ENCODE data around the gene GPRC5A.

GPRC5A gene

DNA sequence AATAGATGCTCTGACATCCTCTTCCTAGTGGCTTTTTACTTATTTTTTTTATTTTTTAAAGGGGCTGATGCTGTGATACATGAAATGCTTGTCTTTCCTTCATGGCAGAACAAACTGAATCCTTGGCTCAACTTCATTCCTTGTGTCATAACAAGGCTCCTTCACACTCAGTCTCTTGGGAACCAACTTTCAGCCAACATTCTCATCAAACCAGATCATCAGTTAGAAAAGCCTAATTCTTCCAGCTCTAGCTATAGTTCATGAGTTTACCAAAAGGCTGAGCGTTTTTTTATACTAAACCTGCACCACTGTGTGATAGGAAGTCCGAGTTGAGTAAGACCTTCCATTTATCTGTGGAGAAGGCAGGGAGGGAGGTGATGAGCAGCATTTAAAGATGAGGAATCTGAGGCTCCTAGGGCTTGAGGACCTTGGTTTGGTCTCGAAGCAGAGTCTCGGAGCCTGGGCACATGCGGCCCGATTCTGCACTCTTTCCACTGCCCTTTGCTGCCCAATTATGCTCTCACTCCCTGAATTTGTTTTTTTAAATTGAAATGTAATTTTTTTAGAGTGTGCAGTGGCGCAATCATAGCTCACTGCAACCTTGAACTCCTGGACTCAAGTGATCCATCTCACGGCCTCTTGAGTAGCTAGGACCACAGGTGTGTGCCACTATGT is 52.4 kb downstream of the GPRC5A start:
- no peak for DNase-seq

DNA sequence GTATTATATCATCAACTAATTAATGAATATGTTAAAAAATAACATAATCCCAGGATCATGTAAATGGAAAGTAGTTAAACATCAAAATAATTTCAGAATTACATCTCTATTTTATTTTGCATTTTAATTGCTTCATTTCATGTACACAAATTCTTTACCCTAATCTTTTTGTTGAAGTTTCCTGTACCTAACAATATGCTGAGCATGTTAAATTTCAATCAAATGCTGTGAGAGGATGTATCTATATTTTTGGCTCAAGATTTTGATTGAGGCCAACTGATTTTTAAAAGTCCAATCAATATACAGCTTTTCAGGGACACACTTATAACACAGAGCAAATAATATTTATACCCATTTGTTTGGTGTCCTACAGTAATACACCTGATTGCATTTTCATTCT is 54.2 kb downstream of the GPRC5A start:
- no peak for DNase-seq

DNA sequence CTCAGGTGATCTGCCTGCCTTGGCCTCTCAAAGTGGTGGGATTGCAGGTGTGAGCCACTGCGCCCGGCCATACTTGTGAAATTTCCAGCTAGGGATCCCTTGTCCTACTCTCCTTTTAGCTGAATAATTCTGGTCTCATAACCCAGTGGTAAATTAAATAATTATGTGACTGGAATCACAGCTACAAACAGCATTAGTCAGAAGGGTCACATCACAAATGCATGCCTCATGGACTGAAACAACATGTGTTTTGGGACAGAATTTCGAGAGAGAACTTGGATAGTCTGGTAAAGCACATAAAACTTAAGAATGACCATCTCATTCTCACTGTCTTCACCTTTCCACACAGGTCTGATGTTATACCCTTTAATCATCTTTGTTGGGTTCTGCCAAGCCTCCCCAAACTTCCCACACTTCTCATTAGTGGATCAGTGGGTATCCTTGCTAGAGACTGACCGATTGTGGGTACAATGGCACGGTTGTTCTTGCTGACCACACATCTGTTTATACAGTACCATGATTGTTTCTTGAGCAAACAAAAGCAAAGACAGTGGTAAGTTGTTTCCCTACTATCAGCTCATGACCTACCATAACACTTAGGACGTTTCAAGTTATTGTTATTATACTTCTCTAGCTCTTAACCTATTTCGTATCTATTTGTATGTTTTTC is 55.5 kb downstream of the GPRC5A start:
- no peak for DNase-seq

DNA sequence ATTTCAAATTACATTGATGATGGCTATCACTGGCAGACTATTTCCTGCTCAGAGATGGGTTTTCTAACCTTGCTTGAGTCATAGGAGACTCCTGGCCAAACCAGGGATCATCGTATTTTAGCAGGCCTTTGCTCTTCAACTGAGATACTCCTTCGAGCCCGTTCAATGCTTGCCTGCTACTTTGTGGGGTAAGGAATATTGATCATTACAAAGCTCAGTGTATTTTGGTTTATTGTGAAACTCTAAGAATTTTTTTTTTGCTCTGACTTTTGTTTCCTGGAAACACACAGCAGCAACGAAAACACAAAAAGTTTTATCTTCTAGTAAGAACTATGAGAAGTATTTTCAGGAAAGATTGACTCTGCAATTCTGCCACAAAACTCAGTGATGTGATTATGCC is 56.5 kb downstream of the GPRC5A start:
- DNase-seq = no peak

DNA sequence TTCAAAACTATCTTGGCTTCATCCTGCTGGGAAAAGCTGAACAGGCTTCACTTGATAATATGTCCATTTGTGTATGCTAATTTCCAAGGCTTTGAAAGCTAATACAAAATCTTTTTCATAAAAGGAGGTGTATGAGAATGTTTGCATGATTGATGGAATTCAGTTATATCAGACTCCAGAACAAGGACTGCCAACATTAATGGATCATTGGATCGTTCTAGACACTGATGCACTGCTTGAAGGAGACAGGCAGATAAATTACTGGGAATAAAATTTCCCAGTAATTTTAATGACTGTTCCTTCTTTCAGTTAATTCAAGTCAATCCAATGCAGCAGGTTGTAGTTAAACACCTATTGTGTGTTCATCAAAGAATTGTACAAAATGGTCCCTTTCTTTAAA is 60.1 kb downstream of the GPRC5A start:
- no peak for DNase-seq

DNA sequence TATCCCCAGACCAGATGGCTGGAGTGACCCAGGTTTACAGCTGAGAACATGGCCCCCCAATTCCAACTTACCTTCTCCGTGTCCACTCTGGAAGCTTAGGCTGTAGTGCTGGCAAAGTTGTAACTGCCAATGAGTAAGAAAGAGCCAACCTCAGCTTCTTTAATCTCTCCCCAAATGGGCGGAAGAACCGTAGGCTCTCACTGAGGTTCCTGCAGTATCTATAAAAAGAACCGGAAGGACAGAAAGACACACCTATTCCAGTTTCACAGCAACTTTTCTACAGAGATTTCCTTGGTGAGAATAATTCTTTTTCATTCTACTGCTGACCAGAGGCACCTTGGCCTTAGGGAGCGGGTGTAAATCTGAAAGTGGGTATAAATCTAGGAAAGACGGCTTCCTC is 60.7 kb downstream of the GPRC5A start, which contains the start of gene GPRC5D:
Gene GPRC5D, minus strand, starts transcription at position 135 of the 400 bp plus-strand sequence. CDS start 1,786 bp downstream, outside the sequence.
- no peak for DNase-seq

DNA sequence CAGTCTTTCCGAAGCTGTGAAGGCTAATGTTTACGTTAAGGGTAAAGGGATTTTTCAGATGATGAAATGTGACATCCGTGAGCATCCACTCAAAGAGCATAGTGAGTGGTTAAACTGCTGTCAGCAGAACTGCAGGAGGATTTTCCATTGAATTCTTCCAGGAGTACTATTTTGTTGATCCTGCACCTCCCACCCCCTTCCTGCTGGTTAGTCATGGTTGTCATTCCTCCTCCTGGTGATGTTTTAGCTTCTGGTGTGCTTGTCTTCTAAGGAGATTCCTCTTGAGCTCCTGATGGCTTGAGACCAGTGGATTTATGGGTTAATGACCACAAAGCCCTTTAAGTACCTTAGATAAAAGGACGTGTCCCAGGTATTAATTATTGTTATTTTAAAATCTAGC is 63.0 kb downstream of the GPRC5A start:
- no peak for DNase-seq

DNA sequence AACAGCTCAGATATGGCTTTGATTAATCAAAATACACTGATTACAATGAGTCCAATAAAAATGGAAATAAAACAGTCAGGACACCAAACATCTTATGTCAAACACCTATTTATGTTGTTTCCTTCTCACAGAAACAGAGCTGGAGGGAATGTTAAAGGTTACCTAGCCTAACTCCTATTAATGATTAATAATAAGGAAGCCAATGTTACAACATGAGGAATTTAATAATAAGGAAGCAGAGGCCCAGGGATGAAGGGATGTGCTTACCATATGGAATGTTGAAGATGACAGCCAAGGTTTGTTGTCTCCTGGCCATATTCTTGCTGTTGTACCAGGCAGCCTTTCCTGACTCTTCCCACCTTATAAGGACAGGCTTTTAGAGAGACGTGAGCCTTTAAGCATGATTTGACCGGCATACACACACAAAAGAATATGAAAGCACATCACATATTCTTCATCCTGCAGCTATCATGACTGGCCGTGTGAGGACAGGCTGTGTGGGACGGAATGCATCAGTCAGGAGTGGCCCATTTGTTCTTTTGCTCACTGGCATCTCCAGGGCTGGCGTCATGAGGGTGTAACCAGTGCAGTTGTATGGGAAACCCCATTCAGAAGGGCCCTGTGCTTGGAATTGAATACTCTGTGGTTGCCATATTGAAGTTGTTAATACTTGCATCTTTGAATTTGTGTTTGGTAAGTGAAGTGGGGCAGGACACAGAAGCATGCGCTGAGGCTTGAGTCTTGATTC is 63.7 kb downstream of the GPRC5A start:
- no peak for DNase-seq

DNA sequence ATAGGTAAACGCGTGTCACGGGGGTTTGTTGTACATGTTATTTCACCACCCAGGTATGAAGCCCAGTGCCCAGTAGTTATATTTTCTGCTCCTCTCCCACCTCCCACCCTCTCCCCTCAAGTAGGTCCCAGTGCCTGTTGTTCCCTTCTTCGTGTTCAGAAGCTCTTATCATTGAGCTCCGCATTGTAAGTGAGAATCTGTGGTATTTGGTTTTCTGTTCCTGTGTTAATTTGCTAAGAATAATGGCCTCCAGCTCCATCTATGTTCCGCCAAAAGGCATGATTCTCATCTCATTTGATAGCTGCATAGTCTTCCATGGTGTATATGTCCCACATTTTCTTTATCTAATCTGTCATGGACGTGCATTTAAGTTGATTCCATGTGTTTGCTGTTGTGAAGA is 67.5 kb downstream of the GPRC5A start:
- DNase-seq = no peak

DNA sequence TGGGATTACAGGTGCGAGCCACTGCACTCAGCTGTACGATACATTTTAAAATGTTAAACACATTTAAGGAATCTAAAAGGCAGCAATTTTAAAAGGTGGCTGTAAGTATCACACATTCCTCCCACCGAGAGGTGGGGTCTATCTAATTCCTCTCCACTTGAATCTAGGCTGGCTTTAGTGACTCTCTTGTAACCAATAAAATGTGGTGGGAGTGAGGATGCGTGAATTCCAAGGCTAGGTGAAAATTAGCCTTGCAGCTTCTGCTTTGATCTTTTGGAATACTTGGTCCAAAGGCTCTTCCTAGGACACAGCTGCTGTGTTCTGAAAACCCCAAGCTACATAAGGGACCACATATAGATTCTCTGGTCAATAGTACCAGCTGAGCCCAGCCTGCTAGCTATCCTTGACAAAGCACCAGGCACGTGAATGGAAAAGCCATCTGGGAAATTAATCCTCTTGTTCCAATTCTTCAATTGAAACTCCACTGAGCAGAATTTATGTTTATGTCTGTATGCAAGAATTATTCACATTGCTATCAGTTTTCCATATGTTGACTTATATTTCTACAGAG is 69.4 kb downstream of the GPRC5A start:
- DNase-seq = no peak

DNA sequence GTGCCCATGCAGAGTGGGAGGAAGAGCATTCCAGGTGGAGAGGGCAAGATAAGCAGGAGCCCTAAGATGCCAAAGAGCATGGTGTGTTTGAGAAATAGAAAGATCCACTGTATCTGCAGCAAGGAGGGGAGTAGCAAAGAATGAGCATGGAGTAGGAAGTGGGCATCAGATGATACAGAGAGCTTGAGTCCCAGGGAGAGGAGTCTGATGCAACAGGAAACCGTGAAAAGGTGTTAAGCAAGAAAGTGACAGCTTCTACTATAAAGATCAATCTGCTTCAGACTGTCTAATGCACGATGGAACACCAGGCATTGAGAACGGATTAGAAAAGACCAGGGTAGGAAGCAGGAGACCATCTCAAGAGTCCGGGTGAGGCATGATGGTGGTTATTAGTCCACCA is 72.9 kb downstream of the GPRC5A start:
- no peak for DNase-seq

DNA sequence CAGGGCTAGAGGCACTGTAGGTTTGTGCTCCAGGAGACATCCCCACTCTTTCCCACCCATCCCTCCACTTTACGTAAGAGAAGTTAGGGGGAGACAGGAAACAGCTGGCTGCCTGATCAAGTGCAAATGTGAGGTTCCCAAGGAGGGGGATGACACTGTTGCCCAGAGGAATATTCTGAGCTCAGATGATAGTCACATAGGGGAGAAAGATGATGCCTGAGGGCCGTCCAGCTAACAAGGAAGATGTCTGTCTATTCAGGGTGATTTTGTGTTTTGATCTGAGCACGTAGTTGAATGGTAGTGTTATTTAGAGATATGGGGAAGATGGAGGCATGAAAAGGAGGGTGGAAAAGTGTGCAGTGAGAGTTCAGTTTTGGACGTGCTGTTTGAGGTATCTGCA is 74.5 kb downstream of the GPRC5A start:
- DNase-seq = no peak
